GM18517 (cell line): ENCODE measurements around the gene RAB13.

ENCODE experiments used
- ATAC-seq: cut with Tn5 transposase; IDR thresholded peaks from one replicate; pipeline ENCODE4 v1.9.1; 2021; ENCODE audit warnings: mild to moderate bottlenecking, moderate library complexity; ENCODE audit not compliant: unreplicated experiment

Gene RAB13

GRCh38 chr1:153957744-153958110, 28.4 kb downstream of the RAB13 start:
- ATAC-seq: peak; percentile 19

- ATAC-seq: no peak
Observed at GRCh38 chr1:153956997-153957715, 29.0 kb downstream of the RAB13 start.

GRCh38 chr1:153954826-153955225, 31.3 kb downstream of the RAB13 start:
- ATAC-seq: no peak

GRCh38 chr1:153953859-153954365, 32.2 kb downstream of the RAB13 start:
- no peak for ATAC-seq

GRCh38 chr1:153951801-153952200, 34.3 kb downstream of the RAB13 start:
- ATAC-seq: no peak

GRCh38 chr1:153951183-153951582, 35.0 kb downstream of the RAB13 start:
- ATAC-seq: no peak

GRCh38 chr1:153946622-153947241, 39.4 kb downstream of the RAB13 start, which contains the start of gene DENND4B:
Gene DENND4B, minus strand, starts transcription at chr1:153946718. Its CDS starts 2,344 bp downstream, at chr1:153944374.
- ATAC-seq: peak; percentile 43

GRCh38 chr1:153945795-153946621, 40.1 kb downstream of the RAB13 start:
- peak; percentile 82 for ATAC-seq

GRCh38 chr1:153945131-153945794, 40.9 kb downstream of the RAB13 start:
- no peak for ATAC-seq

- ATAC-seq: no peak
Observed at GRCh38 chr1:153944827-153945117, 41.4 kb downstream of the RAB13 start.

- no peak for ATAC-seq
Observed at GRCh38 chr1:153944005-153944826, 41.9 kb downstream of the RAB13 start.

GRCh38 chr1:153942766-153943549, 43.2 kb downstream of the RAB13 start:
- no peak for ATAC-seq

GRCh38 chr1:153941826-153942725, 44.1 kb downstream of the RAB13 start:
- ATAC-seq: no peak

- ATAC-seq: no peak
Observed at GRCh38 chr1:153940756-153941155, 45.4 kb downstream of the RAB13 start.

- ATAC-seq: no peak
Observed at GRCh38 chr1:153939476-153939875, 46.7 kb downstream of the RAB13 start.

- no peak for ATAC-seq
Observed at GRCh38 chr1:153938996-153939395, 47.1 kb downstream of the RAB13 start.

GRCh38 chr1:153937331-153937730, 48.8 kb downstream of the RAB13 start:
- ATAC-seq: no peak

- ATAC-seq: no peak
Observed at GRCh38 chr1:153936011-153936802, 49.9 kb downstream of the RAB13 start.
